ENCODE data around the gene LYG1. TPM values are rescaled to one million over a fixed set of nuclear protein-coding genes. Genes with fewer than 3 reads are reported as not detected.
"Not testable (repeated sequence)": the region's sequence is repeated elsewhere in the genome, so short reads cannot be mapped to it uniquely, and the experiment has no call there.

The LYG1 gene
- total and polyA plus RNA-seq, 2 donors (not counting 1 experiment from before 2014, with no cell fraction given): 0.44 to 0.50 TPM

- Histone ChIP-seq H3K4me2 (ENCODE audit: extremely low read depth, insufficient read depth, low read length) (no peak overlapping the region), H3K27ac (ENCODE audit: insufficient read depth, low read length) (no peak overlapping the region), H3K79me2 (ENCODE audit: control insufficient read depth, insufficient read depth, low read length) (no peaks in the 10 kb centered on the region), H3K9me3 (ENCODE audit: control insufficient read depth, insufficient read depth, low read depth, low read length) (no peaks in the 10 kb centered on the region), H2AFZ (ENCODE audit: low read length) (no peak overlapping the region), H3K27me3 (ENCODE audit: control insufficient read depth, insufficient read depth, low read length) (no peaks in the 10 kb centered on the region), H3K4me3 (replicated peaks in 1 of 4; ENCODE audit: control extremely low read depth in 1 of 4, insufficient read depth in 1 of 4, low read depth in 3 of 4, low read length in 4 of 4) (no peak overlapping the region), H3K4me1 (ENCODE audit: control insufficient read depth, extremely low read depth, insufficient read depth, low read length) (no peaks in the 10 kb centered on the region), H3K36me3 (ENCODE audit: control insufficient read depth, insufficient read depth, low read length) (no peaks in the 10 kb centered on the region), H4K20me1 (ENCODE audit: control insufficient read depth, extremely low read depth, insufficient read depth, low read length) (no peaks in the 10 kb centered on the region), H3K9ac (ENCODE audit: insufficient read depth, low read length) (no peak overlapping the region)
- no peak for TF ChIP-seq CTCF (conservative IDR thresholded peaks at IDR 0.05 in 1 of 2, IDR thresholded peaks at IDR 0.05 in 1 of 2; ENCODE audit: low read depth in 1 of 2, low read length in 2 of 2)
- no peak for TF ChIP-seq EZH2 (IDR thresholded peaks at IDR 0.05; ENCODE audit: low read length, missing control alignments)
- no peak for DNase-seq (ENCODE audit: low read depth in 2 of 2)
These were observed 15.5 kb downstream of the LYG1 start for GRCh38 chr2:99285526-99285925.

- no peaks in the 10 kb centered on the region for H3K27me3 ChIP-seq (ENCODE audit: control insufficient read depth, insufficient read depth, low read length)
- no peak for DNase-seq (ENCODE audit: low read depth in 2 of 2)
- no peaks in the 10 kb centered on the region for H3K36me3 ChIP-seq (ENCODE audit: control insufficient read depth, insufficient read depth, low read length)
- no peak overlapping the region for H3K27ac ChIP-seq (ENCODE audit: insufficient read depth, low read length)
- no peak overlapping the region for H3K4me3 ChIP-seq (replicated peaks in 1 of 4; ENCODE audit: control extremely low read depth in 1 of 4, insufficient read depth in 1 of 4, low read depth in 3 of 4, low read length in 4 of 4)
- TF ChIP-seq EZH2 (IDR thresholded peaks at IDR 0.05; ENCODE audit: low read length, missing control alignments) (no peak), CTCF (conservative IDR thresholded peaks at IDR 0.05 in 1 of 2, IDR thresholded peaks at IDR 0.05 in 1 of 2; ENCODE audit: low read depth in 1 of 2, low read length in 2 of 2) (no peak)
- H3K4me1 ChIP-seq (ENCODE audit: control insufficient read depth, extremely low read depth, insufficient read depth, low read length): no peaks in the 10 kb centered on the region
- no peak overlapping the region for H3K4me2 ChIP-seq (ENCODE audit: extremely low read depth, insufficient read depth, low read length)
- no peaks in the 10 kb centered on the region for H4K20me1 ChIP-seq (ENCODE audit: control insufficient read depth, extremely low read depth, insufficient read depth, low read length)
- no peak overlapping the region for H2AFZ ChIP-seq (ENCODE audit: low read length)
- H3K79me2 ChIP-seq (ENCODE audit: control insufficient read depth, insufficient read depth, low read length): no peaks in the 10 kb centered on the region
- H3K9me3 ChIP-seq (ENCODE audit: control insufficient read depth, insufficient read depth, low read depth, low read length): no peaks in the 10 kb centered on the region
- H3K9ac ChIP-seq (ENCODE audit: insufficient read depth, low read length): no peak overlapping the region
These were observed 20.9 kb downstream of the LYG1 start for GRCh38 chr2:99279969-99280695.

GRCh38 chr2:99278793-99279291, 22.2 kb downstream of the LYG1 start:
- peak; percentile 74 to 96 for DNase-seq (ENCODE audit: low read depth in 2 of 2)
- no peak overlapping the region for H3K4me2 ChIP-seq (ENCODE audit: extremely low read depth, insufficient read depth, low read length)
- no peaks in the 10 kb centered on the region for H3K27me3 ChIP-seq (ENCODE audit: control insufficient read depth, insufficient read depth, low read length)
- no peaks in the 10 kb centered on the region for H3K9me3 ChIP-seq (ENCODE audit: control insufficient read depth, insufficient read depth, low read depth, low read length)
- H3K27ac ChIP-seq (ENCODE audit: insufficient read depth, low read length): no peak overlapping the region
- no peak overlapping the region for H2AFZ ChIP-seq (ENCODE audit: low read length)
- no peaks in the 10 kb centered on the region for H3K4me1 ChIP-seq (ENCODE audit: control insufficient read depth, extremely low read depth, insufficient read depth, low read length)
- no peaks in the 10 kb centered on the region for H3K36me3 ChIP-seq (ENCODE audit: control insufficient read depth, insufficient read depth, low read length)
- no peaks in the 10 kb centered on the region for H3K79me2 ChIP-seq (ENCODE audit: control insufficient read depth, insufficient read depth, low read length)
- H3K4me3 ChIP-seq (replicated peaks in 1 of 4; ENCODE audit: control extremely low read depth in 1 of 4, insufficient read depth in 1 of 4, low read depth in 3 of 4, low read length in 4 of 4): peak overlapping the region in 1 of 4 experiments; percentile 10
- TF ChIP-seq EZH2 (IDR thresholded peaks at IDR 0.05; ENCODE audit: low read length, missing control alignments) (no peak), CTCF (conservative IDR thresholded peaks at IDR 0.05 in 1 of 2, IDR thresholded peaks at IDR 0.05 in 1 of 2; ENCODE audit: low read depth in 1 of 2, low read length in 2 of 2) (no peak)
- no peaks in the 10 kb centered on the region for H4K20me1 ChIP-seq (ENCODE audit: control insufficient read depth, extremely low read depth, insufficient read depth, low read length)
- H3K9ac ChIP-seq (ENCODE audit: insufficient read depth, low read length): no peak overlapping the region

- H3K27ac ChIP-seq (ENCODE audit: insufficient read depth, low read length); H3K4me2 ChIP-seq (ENCODE audit: extremely low read depth, insufficient read depth, low read length); H3K9ac ChIP-seq (ENCODE audit: insufficient read depth, low read length); H2AFZ ChIP-seq (ENCODE audit: low read length); H3K27me3 ChIP-seq (ENCODE audit: control insufficient read depth, insufficient read depth, low read length); H3K9me3 ChIP-seq (ENCODE audit: control insufficient read depth, insufficient read depth, low read depth, low read length); H3K4me1 ChIP-seq (ENCODE audit: control insufficient read depth, extremely low read depth, insufficient read depth, low read length); H3K36me3 ChIP-seq (ENCODE audit: control insufficient read depth, insufficient read depth, low read length); H3K79me2 ChIP-seq (ENCODE audit: control insufficient read depth, insufficient read depth, low read length); DNase-seq (ENCODE audit: low read depth in 2 of 2); H3K4me3 ChIP-seq (replicated peaks in 1 of 4; ENCODE audit: control extremely low read depth in 1 of 4, insufficient read depth in 1 of 4, low read depth in 3 of 4, low read length in 4 of 4); H4K20me1 ChIP-seq (ENCODE audit: control insufficient read depth, extremely low read depth, insufficient read depth, low read length): not testable (repeated sequence)
These were observed 22.7 kb downstream of the LYG1 start for GRCh38 chr2:99278195-99278765.
